GM18907 (cell line): ENCODE results near the gene MOV10.
A peak's percentile ranks its signal among the peaks of the same experiment; 100 is the strongest.

Source experiments
- ATAC-seq: cut with Tn5 transposase; IDR thresholded peaks from one replicate; pipeline ENCODE4 v1.9.1; 2021; ENCODE audit warnings: mild to moderate bottlenecking, moderate library complexity; ENCODE audit not compliant: unreplicated experiment

MOV10 gene

GRCh38 chr1:112674986-112675727 is 698 bp downstream of the MOV10 start:
- ATAC-seq: peak; percentile 41

DNA sequence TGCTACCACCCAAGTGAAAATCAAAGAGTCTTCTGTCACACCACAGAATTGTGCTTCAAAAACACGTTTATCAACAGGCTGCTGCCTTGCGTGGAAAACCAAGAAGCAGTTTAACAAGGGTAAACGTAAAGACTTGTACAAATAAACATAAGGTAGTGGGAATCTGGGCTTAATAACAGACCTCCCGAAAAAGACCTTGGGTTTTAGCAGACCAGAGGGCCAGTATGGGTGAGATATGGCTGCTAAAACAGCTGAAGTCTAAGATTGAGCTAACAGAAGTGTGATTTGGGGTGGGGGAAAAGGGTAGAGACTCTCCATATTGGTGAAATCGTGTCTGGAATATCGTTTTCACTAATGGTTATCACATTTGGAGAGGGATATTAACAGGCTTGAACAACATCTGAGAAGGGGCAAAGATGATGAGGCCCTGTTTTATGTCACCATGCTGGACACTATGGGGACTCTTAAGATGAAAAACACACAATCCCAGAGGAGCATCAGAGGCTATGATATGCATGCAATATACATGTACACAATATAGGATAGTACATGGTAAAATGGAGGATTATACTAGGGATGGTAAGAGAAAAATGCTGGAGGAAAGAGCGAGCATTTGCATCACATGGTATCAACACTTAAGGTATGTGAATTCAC is 1.4 kb downstream of the MOV10 start:
- no peak for ATAC-seq

- ATAC-seq: no peak
Observed at GRCh38 chr1:112676543-112676942, 2.1 kb downstream of the MOV10 start.

GRCh38 chr1:112677501-112677900 is 3.0 kb downstream of the MOV10 start:
- no peak for ATAC-seq

- ATAC-seq: no peak
Observed at GRCh38 chr1:112678605-112679004, 4.1 kb downstream of the MOV10 start.

GRCh38 chr1:112685913-112686312 is 11.5 kb downstream of the MOV10 start:
- no peak for ATAC-seq

DNA sequence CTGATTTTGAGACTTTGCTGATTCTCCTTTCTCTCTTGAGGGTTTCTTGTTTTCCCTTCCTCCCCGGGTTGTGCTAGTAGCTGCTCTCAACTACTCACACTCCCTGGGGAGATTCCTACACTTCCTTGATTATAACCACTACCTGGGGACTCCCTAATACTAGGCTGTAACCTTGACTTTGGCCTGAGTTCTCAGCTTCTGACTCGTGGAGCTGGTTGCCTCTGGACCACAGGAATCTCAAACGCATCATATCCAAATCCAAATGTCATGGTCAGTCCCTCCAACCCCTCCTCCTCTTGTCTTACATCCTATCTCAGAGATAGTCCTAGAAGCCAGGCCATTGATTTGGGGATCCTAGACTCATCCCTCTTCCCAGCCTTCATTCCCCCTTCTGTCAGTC is 12.0 kb downstream of the MOV10 start:
- no peak for ATAC-seq

- ATAC-seq: no peak
Observed at GRCh38 chr1:112686835-112687234, 12.4 kb downstream of the MOV10 start.

DNA sequence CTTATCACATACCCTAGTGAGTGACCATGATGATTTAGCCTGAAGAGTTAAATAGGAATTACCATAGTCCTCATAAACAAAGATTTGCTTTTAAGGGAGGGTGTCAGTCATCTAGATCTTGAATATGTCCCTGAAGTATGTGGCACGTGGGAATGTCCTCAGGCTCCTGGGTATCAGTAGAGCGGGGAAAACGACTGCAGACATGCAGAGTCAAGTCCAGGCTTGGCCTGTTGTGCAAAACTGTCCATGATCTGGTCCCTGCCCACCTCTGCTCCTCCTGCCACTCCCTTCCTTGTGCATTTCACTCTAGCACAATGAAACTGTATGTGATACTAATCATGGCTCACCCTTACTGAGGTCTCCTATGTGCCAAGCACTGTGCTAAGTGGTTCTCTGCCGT is 12.9 kb downstream of the MOV10 start:
- no peak for ATAC-seq

GRCh38 chr1:112687785-112688496 is 13.5 kb downstream of the MOV10 start:
- ATAC-seq: no peak

GRCh38 chr1:112688781-112689193 is 14.3 kb downstream of the MOV10 start:
- ATAC-seq: no peak

- ATAC-seq: no peak
Observed at GRCh38 chr1:112689196-112689841, 14.9 kb downstream of the MOV10 start.

- ATAC-seq: no peak
Observed at GRCh38 chr1:112689842-112690237, 15.4 kb downstream of the MOV10 start.

GRCh38 chr1:112692681-112693080 is 18.2 kb downstream of the MOV10 start:
- no peak for ATAC-seq

- no peak for ATAC-seq
Observed at GRCh38 chr1:112693821-112694220, 19.4 kb downstream of the MOV10 start.

DNA sequence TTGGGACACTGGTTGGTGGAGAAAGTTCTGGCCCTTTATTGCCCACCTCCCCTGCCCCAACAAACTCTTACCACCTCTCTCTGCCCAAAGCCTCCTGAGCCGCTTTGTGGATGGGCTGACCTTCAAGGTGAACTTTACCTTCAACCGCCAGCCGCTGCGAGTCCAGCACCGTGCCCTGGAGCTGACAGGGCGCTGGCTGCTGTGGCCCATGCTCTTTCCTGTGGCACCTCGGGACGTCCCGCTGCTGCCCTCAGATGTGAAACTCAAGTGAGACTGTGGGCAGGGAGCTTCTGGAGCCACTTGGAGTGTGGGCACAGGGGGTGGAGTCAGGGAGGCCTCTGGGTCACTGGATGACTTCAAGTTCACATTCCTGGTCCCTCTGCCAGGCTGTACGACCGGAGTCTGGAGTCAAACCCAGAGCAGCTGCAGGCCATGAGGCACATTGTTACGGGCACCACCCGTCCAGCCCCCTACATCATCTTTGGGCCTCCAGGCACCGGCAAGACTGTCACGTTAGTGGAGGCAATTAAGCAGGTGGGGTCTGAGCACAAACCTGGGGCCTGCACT is 20.0 kb downstream of the MOV10 start:
- no peak for ATAC-seq

DNA sequence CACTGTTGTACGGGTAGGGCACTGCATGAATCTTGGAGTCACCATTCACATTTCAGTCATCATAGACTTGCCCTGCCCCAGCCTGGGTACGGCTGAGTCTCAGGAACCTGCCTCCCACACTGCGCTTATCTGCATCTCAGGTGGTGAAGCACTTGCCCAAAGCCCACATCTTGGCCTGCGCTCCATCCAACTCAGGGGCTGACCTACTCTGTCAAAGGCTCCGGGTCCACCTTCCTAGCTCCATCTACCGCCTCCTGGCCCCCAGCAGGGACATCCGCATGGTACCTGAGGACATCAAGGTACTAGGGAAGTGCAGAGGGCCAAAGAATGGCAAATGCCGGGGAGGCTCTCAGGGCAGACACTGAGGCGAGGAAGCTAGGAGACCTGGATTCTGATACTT is 20.8 kb downstream of the MOV10 start:
- no peak for ATAC-seq

GRCh38 chr1:112696578-112697314 is 22.3 kb downstream of the MOV10 start:
- ATAC-seq: no peak

DNA sequence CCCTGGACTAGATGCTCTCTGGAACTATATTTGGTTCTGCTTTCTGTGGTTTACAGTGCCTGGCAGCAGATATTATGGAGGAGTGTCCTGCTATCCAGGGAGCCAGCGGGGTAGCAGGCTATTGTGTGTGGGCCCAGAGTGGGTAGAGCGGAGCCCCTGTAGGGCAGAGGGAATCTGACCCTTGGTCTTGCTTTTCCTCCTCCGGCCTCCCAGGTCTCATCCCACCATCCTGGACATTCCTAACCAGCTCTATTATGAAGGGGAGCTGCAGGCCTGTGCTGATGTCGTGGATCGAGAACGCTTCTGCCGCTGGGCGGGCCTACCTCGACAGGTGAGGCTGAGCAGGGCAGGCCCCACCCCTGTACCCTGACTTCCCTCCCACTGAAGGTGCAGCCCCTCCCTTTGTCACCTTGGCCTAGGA is 23.3 kb downstream of the MOV10 start:
- ATAC-seq: no peak
